CD4-positive, alpha-beta T cell treated with Interleukin-17A for 4 hours (primary cell): ENCODE data around the gene GPBP1.
A peak's percentile ranks its signal among the peaks of the same experiment; 100 is the strongest.
"Not testable (repeated sequence)": the region's sequence is repeated elsewhere in the genome, so short reads cannot be mapped to it uniquely, and the experiment has no call there.

ENCODE experiments used
- DNase-seq: peaks from one replicate; pipeline ENCODE4 v3.0.0-alpha.2; 2020; ENCODE audit warnings: mixed read lengths

Gene GPBP1

DNA sequence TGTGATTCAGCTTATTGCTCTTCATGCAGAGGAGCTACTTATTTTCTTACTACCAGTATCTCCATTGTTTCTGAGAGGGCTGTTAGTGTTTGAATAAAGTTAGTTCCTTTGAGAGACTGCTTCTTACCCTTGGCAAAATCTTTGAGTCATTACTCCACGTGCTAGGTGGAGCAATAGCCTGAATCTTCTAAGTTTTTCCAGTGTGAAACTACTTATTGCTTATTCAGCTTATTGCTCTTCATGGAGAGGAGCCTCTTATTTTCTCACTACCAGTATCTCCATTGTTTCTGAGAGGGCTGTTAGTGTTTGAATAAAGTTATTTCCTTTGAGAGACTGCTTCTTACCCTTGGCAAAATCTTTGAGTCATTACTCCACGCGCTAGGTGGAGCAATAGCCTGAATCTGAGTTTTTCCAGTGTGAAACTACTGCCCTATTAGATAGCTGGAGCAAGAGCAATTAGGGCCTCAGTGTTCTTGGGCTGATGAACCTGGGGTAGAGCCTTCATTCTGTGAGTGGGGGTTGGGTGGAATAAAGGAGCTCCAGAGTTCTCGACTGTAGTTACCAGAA, 41.9 kb downstream of the GPBP1 start:
- DNase-seq, result no peak

DNA sequence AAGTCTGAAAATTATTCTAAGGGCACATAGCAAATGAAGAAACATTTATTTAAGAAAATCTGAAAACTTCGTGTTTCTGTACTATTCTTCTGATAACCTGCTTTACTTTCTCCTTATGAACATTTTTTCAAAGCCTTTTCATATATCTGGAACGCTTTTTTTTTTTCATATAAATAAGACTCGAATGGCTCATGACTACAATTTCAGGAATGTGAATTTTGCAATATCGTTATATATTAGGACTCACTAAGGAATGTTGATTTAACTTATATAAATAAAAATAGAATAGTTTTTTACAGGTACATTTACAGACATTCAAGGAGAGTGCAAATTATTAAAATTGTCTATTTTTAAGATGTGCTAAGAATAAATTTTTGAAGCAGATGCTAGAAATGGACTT, 42.9 kb downstream of the GPBP1 start:
- no peak for DNase-seq

DNA sequence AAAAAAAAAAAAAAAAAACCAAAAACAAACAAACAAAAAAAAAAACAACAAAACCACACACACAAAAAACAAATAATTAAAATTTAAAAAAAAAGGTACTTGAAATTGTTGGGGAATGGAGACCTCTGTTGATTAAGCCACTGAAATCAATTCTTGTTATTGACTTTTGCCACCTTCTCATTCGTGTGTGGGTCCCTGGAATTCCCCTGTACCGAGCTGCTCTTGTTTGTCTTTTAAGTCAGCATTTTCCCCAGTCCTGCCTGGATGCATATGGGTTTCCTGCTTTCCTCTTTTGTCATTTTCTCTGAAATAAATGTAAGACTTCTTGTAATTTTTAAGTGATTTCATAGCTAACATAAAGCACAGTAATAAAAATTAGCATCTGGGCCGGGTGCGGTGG, 45.5 kb downstream of the GPBP1 start:
- DNase-seq, result no peak

DNA sequence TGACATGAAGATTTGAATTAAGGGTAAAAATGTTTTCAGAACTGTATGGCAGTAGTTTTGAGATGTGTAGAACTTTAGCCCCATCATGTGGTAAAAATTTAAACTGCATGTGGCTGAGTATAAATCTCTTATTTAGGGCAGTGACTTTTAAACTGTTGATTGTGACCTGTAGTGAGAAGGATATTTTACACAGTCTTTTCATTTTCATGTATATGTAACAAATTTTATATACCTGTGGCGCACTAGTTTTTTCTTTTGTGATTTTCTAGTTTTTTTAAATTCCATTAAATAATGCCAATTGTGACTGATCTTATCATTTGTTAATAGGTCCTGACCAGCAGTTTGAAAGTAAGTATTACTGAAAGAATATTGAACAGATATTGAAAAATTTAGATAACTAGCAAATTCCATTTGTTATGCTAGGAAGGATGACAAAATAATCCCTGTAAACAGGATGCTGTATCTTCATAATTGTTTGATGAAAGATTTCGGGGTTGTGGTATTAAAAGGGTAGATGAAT, 47.2 kb downstream of the GPBP1 start:
- DNase-seq, result peak; percentile 18

DNA sequence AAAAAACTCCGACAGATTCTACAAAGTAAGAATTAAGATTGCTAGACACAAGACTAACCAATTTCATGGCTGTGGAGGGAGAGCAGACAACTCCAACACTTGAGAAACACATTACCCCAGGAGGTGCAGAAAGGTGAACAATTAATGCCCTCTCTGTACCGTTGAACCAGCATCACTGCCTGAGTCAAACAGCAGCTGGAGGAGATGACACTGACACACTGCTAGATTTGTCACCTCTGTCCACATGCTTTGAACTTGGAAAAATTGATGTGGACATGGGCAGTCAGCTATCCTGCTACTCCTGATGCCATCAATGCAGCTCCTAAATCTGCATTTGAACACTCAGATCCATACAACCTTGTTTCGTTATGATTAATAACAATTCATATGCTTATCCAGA, 51.7 kb downstream of the GPBP1 start:
- DNase-seq, result no peak

DNA sequence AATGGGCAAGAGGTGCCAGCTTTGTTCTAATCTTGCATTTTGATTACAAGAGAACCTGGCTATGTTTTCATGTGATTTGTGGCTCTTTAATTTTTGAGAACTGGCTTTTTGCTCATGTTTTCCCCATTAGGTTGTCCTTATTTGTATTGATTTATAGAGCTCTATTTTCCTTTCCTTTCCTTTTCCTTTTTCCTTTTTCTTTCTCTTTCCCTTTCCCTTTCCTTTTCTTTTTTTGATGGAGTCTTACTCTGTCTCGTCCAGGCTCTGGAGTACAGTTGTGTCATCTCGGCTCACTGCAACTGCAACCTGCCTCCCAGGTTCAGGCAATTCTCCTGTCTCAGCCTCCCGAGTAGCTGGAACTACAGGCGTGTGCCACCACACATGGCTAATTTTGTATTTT, 55.5 kb downstream of the GPBP1 start:
- no peak for DNase-seq

DNA sequence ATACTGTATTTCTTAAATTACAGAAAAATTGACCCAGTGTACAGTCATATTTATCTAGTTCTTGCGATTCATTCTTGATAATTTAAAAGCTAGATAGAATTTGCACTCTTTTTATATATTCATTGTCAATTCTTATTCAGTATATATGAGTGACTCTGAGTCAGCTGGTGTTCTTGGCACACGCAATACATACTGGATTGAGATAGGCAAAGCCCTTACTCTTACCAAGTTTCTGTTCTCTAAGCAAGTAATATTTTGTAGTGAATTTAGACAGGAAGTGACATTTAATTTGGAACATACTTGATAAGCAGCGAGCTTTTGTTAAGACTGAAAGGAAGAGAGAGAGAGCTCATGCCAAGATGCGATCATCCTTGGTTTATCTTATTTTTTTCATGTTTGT, 57.7 kb downstream of the GPBP1 start:
- DNase-seq, result no peak

DNA sequence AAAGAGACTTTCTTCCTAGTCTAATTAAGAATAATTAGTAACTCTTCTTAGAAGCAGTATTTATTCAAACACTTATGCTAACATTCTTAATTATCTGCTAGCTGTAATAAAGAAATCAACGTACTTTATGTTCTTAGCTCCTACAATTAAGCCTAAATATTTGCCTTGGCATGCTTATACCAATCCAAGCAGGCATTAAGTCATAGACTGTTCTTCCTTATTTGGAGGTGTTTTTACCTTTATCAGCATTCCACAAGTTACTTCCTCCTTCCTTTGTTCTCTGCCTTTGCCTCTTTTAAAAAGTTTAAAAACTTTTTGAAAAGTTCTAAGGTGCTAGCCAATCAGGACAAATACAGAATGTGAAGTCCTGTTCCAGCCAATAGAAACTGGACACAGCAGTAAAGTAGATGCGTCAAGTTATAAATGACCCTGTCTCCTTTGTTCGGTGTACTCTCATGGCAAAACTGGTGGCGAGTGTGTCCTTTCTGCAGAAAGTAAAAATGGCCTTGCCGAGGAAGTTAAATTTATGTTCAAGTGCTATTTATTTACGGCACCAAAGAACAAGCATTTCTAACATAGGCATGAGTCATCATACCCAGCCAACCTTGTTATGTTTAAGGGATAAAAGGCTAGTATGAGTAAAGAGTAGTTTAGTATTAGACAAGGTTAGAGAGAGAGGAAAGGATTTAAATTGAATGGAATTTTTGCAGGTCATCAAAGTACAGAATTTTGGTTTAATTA, 58.6 kb downstream of the GPBP1 start:
- DNase-seq, result no peak

DNA sequence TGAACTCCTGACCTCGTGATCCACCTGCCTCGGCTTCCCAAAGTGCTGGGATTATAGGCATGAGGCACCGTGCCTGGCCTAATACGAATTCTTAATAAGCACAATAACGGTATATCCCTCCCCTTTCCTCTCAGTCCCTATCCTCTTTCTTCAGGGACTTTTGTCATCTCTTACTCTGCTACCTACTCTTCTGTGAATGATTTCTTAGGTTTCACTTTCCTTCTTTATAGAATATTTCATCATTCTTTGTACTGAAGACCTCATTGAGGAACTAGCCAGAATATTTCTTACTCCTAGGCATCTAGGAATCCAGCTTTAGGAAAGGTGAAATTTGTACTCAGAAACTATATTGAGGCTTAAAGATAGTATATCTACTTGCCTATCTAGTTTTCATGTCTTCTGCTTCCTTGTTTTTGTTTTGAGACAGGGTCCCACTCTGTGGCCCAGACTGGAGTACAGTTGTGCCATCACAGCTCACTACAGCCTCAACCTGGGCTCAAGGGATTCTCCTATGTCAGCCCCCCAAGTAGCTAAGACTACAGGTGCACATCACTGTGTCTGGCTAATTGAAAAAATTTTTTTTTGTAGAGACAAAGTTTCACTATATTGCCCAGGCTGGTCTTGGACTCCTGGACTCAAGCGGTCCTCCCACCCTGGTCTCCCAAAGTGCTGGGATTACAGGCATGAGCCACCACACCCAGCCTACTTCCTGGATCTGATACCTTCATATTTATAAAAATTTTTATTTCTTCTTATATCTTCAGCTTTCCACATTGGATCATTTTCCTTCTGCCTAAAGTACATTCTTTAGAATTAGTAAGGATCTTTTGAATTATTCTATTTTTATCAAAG, 69.7 kb downstream of the GPBP1 start:
- DNase-seq, result no peak

DNA sequence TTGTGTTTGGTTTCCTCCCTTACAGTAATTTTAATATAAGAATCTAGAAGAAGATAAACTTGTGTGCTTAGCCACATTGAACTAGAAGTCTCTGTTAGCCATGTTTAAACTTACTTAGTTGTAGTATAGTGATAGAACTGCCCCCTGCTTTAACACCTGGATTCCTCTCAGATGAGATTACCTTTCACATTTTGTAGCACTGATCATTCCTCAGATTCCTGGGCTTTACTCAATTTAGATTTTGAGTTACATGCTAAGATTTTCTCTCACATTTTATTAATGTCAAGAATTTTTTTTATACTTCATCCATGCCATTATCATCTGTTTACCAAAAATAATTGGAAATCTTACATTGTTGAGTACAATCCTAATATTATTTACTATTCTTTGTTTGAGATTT, 70.5 kb downstream of the GPBP1 start:
- DNase-seq, result no peak

DNA sequence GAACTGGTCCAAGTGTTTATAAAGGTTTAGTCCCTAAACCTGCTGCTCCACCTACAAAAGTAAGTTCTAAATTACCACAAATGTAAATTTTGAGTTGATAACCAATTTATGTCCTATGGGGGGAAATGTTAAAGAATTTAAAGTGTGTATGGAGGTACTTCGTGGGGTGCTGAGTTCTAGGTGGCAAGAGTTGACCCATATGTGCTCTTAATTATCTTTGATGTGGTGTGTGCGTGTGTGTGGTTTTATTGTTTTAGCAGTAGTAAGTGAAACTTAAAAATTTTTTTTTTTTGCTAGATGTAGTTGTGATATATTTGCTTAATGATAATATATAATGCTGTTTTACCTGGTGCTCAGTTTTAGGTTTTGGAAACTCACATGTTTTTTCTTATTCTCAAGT, 72.6 kb downstream of the GPBP1 start:
- peak; percentile 10 for DNase-seq

DNA sequence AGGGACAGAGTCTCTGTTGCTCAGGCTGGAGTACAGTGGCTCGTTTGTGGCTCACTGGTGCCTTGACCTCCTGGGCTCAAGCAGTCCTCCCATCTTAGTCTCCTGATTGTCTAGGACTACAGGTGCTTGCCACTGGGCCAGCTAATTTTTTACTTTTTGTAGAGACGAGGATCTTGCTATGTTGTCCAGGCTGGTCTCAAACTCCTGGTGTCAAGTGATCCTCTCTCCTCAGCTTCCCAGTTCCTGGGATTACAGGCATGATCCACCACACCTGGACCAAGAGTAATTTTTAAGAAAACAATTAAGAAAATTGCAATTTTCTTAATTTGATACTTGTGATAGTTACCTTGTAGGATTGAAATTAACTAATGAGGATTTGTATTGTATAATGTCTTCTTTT, 73.9 kb downstream of the GPBP1 start:
- DNase-seq, result no peak

DNA sequence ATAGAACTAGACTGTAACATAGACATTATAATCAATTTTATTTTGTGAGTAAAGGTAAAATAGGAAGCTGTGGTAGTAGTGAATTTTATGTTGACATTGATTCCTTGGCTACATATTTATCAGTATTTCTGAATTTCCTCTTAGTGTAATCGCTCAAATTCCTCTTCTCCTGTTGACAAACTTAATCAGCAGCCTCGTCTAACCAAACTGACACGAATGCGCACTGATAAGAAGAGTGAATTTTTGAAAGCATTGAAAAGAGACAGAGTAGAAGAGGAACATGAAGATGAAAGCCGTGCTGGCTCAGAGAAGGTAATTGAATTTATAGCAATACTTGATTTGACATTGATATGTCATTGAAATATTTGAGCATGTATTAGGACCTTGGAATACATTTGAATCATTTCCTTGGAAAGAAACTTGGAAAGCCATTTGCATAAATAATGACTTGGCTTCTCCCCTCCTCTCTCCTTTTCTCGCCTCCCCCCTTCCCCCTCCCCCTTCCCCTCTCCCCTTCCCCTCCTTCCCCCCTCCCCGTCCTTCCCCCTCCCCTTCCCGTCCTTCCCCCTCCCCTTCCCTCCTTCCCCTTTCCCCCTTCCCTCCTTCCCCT, 75.5 kb downstream of the GPBP1 start:
- no peak for DNase-seq

DNA sequence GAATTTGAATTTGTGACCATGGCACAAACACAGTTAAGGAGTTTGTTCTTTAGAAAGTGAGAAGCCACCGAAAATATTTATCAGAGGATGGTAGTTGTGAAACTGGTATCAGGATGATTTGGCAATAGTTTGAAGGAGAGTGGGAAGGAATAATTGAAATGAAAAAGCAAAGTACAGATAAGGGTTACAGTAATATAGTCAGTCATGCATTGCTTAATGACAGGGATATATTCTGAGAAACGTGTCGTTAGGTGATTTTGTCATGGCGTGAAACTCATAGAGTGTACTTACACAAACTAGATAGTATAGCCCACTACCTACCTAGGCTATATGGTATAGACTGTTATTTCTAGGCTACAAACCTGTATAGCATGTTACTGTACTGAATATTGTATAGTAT, 84.2 kb downstream of the GPBP1 start:
- DNase-seq, result no peak

DNA sequence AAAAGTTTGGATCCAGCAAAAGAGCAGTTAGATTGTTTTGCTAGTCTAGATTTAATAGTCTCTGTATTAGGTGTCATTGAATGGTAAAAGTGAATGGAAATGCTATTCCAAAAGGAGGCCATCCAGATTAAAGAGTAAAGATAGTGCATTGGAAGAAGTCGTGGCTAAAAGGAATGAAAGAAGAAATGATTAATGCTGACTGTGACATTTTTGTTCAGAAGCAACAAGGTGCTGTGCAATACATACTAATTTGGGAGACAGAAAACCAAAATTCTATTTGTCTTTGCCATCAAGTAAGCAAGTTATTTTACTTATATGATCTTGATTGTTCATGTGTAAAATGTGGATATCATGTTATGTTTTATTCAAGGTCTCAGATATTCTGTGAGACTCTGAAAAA, 85.1 kb downstream of the GPBP1 start:
- DNase-seq, result no peak

DNA sequence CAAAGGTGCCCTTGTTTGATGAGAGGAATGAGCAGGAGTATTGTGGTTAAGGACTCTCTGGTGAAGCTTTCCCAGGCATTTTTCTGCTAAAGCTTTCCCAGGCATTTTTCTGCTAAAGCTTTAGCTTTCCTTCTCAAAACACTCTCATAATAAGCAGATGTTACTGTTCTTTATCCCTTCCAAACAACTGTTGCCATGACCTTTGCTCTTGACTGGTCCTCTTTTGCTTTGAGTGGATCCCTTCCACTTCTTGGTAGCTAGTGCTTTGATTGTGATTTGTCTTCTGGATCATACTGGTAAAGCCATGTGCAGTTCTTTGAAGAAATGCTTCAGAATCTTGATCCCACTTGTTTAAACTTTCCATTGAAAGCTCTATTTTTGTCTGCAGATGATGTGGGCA, 85.8 kb downstream of the GPBP1 start:
- no peak for DNase-seq

DNA sequence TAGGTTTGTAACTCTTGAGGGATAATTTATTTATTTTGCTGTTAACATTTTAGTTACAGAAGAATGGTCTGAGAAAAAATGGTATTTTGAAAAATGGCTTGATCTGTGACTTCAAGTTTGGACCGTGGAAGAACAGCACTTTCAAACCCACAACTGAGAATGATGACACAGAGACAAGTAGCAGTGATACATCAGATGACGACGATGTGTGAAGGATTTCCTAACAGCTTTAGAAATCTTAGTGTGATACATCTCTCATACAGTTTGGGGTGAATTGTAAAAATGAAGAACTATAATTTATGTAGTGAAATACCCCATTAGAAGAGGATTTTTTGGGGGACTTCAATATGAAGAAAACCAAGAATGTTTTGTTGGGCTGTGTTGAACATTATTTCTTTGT, 88.7 kb downstream of the GPBP1 start:
- no peak for DNase-seq

DNA sequence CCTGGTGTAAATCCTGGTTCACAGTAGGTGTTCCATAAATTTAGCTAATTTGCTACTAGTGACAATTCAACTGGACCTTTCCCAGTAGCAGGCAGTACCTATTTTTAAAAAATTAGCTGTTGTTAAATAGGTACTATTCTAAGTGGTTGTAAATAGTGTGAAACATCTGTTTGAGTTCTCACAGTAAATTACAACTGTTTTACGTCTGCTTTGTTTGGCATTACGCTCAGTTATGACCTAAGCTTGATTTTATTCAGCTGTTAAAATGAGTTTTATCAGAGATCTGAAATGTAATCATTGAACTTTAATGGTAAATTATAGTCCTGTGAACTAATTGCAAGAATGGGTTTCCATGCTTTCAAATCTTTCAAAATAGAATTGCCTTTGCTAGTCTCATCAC, 93.9 kb downstream of the GPBP1 start:
- no peak for DNase-seq

DNA sequence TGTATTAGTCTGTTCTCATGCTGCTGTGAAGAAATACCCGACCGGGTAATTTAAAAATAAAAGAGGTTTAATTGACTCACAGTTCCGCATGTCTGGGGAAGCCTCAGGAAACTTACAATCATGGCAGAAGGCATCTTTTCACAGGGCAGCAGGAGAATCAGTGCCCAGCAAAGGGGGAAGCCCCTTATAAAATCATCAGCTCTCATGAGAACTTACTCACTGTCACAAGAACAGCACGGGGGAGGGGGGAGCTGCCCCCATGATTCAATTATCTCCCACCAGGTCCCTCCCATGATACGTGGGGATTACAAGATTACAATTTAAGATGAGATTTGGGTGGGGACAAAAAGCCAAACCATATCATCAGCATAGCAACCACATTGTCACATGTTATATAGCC, 102.5 kb downstream of the GPBP1 start:
- DNase-seq, result no peak

DNA sequence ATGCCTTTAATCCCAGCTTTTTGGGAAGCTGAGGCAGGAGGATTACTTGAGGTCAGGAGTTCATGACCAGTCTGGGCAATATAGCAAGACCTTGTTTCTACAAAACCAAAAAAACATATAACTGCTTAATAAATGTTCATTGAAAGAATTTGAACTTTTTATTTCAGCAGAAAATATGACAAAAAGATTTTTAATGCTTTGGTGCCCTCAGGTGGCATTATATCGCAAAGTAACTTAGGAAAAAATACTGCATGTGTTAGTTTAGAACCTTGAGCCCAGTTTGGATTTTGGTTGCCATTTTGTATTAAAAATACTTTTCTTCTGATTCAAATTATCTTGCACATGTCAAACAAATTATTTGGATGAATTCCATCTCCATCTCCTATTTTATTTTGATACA, 103.2 kb downstream of the GPBP1 start:
- no peak for DNase-seq

DNA sequence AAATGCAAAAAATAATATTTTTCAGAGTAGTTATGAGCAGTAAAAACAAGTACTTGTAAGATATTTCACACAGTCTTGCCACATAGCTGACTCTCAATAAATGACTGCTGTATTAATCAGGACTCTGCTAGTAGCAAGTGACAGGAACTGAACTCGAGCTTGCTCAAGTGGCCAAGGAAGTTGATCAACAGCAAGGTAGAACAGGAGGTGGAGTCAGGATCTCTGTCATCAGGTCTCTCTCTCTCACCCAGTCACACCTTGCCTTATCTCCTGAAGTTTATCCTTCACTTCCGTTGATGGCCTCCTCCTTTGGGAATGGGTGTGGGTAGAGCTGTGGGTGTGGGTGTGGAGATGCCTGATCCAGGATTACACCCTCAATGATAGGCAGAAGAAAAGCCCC, 107.0 kb downstream of the GPBP1 start:
- DNase-seq, result no peak

DNA sequence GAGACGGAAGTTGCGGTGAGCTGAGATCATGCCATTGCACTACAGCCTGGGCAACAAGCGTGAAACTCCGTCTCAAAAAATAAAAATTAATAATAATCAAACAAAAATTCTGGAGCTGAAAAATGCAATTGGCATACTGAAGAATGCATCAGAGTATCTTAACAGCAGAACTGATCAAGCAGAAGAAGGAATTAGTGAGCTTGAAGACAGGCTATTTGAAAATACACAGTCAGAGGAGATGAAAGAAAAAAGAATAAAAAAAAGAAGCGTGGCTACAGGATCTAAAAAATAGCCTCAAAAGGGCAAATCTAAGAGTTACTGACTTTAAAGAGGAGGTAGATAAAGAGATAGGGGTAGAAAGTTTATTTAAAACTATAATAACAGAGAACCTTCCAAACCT, 111.2 kb downstream of the GPBP1 start:
- DNase-seq, result not testable (repeated sequence)

DNA sequence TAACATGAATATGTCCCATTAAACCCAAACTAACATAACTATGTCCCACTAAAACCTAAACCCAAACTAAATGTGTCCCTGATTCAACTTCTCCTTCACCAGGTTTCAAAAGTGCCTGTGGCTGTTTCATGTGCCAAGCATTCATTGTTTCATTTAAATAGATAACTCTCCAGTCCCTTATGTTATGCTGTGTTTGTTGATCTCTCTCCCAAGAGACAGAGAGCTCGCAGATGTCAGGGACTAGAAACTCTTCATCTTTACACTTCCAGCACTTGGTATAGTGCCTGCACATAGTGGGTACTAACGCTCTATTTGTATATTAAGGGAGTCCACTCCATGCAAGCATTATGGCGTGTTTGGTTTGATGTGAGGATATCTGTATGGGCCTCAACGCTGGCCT, 118.0 kb downstream of the GPBP1 start:
- DNase-seq, result no peak

DNA sequence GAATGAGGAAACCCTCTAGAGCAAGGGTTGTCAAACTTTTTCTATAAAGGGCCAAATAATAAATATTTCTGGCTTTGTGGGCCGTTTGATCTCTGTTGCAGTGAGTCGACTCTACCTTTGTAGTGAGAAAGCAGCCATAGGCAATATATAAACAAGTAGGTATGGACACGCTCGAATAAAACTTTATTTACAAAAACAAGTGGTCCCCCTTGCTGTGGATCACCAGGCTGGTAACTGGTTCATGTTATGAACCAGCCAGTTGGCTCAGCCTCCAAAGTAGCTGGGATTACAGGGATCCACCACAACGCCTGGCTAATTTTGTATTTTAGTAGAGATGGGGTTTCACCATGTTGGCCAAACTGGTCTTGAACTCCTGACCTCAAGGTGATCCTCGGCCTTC, 118.5 kb downstream of the GPBP1 start:
- DNase-seq, result no peak
